Natural killer cell (primary cell): ENCODE measurements around the gene PSMD4. TPM values are rescaled to one million over a fixed set of nuclear protein-coding genes. Genes with fewer than 3 reads are reported as not detected.

ENCODE experiments used
- ATAC-seq, 3 donors: fragments of 150-1000 bp in 2 of 3; fragments of 200-7000 bp in 1 of 3; cut with Tn5 transposase; 1 replicate in 1 of 3; 2 replicates in 2 of 3; pipeline ENCODE4 v1.10.0; 2021; ENCODE audit warnings: mild to moderate bottlenecking in 2 of 3, moderate library complexity in 2 of 3
- DNase-seq, 2 donors: peaks; one replicate each; pipeline versions ENCODE4 v3.0.0 to v3.0.0-alpha.2; 2013 to 2021; ENCODE audit warnings: mixed read lengths in 1 of 2
- H3K27ac ChIP-seq: one replicate; pipeline ENCODE4 v1.5.1; 2013; ENCODE audit warnings: mild to moderate bottlenecking, low read length
- H3K27me3 ChIP-seq: one replicate; pipeline ENCODE4 v1.6.1; 2013; ENCODE audit warnings: low read length; ENCODE audit not compliant: control insufficient read depth, insufficient read depth
- H3K36me3 ChIP-seq: one replicate; pipeline ENCODE4 v1.6.1; 2013; ENCODE audit warnings: low read length; ENCODE audit not compliant: control insufficient read depth, insufficient read depth
- H3K4me1 ChIP-seq: one replicate; pipeline ENCODE4 v1.6.1; 2013; ENCODE audit warnings: low read length; ENCODE audit not compliant: control insufficient read depth, insufficient read depth
- H3K4me3 ChIP-seq: one replicate; pipeline ENCODE4 v1.5.1; 2013; ENCODE audit warnings: low read length
- H3K9me3 ChIP-seq: one replicate; pipeline ENCODE4 v1.6.1; 2013; ENCODE audit warnings: low read length; ENCODE audit not compliant: control insufficient read depth, insufficient read depth
- H3K27ac Mint-ChIP-seq, 2 donors: one replicate each; pipeline ENCODE4 v1.8.0; 2022; ENCODE audit warnings: mild to moderate bottlenecking in 2 of 2, mixed read lengths in 2 of 2, moderate library complexity in 1 of 2
- H3K27me3 Mint-ChIP-seq, 2 donors: one replicate each; pipeline ENCODE4 v1.8.0; 2022; ENCODE audit warnings: low read depth in 2 of 2, mixed read lengths in 2 of 2
- H3K36me3 Mint-ChIP-seq: one replicate; pipeline ENCODE4 v1.8.0; 2022; ENCODE audit warnings: mixed read lengths
- H3K4me1 Mint-ChIP-seq, 2 donors: one replicate each; pipeline ENCODE4 v1.8.0; 2022; ENCODE audit warnings: mixed read lengths in 2 of 2
- H3K4me3 Mint-ChIP-seq: one replicate; pipeline ENCODE4 v1.8.0; 2022; ENCODE audit warnings: mild to moderate bottlenecking, moderate library complexity, mixed read lengths
- H3K9me3 Mint-ChIP-seq, 2 donors: one replicate each; pipeline ENCODE4 v1.8.0; 2022; ENCODE audit warnings: mixed read lengths in 2 of 2
- WGBS: methylation state at CpG from one replicate; pipeline ENCODE4 v1.1.7; 2013; ENCODE audit warnings: missing lambda C conversion rate; ENCODE audit not compliant: insufficient coverage; 5-methylcytosine and 5-hydroxymethylcytosine counted together
- intact Hi-C: fragments of 100-400 bp; cut with micrococcal nuclease; formaldehyde crosslinking; loops from one replicate; pipeline ENCODE4 v1.14.2; 2022
- total RNA-seq, 4 donors: library from RNA; stranded (reverse); fragments of 120-200 nt in 1 of 4; gene quantifications; one replicate each; pipeline versions ENCODE4 v1.2.3 to v1.2.4, GENCODE V29; 2013 to 2022
- TF ChIP-seq, protein P1 (sequence below): fragments of 200-600 bp; IDR thresholded peaks from one replicate; pipeline ENCODE4 v1.8.0; 2022; ENCODE audit warnings: antibody characterized with exemption

PSMD4 gene
- total RNA-seq, 3 donors from 2014 or later (not counting 1 experiment from before 2014, with no cell fraction given) = 94.2 to 101 (median 99.3) TPM

- Mint-ChIP-seq H3K36me3 (no peaks in the 10 kb centered on the region), H3K4me3 (no peak overlapping the region), H3K4me1 (peaks cover 26 to 40% of the 10 kb centered on the region in 2 donors), H3K27ac (peak overlapping the region; percentile 21 to 27), H3K9me3 (no peaks in the 10 kb centered on the region), H3K27me3 (no peaks in the 10 kb centered on the region)
- Histone ChIP-seq H3K27ac (no peak overlapping the region), H3K36me3 (peaks cover 76% of the 10 kb centered on the region), H3K27me3 (no peaks in the 10 kb centered on the region), H3K4me1 (no peaks in the 10 kb centered on the region), H3K4me3 (no peak overlapping the region), H3K9me3 (no peaks in the 10 kb centered on the region)
- no peak for DNase-seq
- 88% methylated on average over 2 of the region's 3 CpGs for WGBS
- ATAC-seq = no peak
- TF ChIP-seq, protein P1, sequence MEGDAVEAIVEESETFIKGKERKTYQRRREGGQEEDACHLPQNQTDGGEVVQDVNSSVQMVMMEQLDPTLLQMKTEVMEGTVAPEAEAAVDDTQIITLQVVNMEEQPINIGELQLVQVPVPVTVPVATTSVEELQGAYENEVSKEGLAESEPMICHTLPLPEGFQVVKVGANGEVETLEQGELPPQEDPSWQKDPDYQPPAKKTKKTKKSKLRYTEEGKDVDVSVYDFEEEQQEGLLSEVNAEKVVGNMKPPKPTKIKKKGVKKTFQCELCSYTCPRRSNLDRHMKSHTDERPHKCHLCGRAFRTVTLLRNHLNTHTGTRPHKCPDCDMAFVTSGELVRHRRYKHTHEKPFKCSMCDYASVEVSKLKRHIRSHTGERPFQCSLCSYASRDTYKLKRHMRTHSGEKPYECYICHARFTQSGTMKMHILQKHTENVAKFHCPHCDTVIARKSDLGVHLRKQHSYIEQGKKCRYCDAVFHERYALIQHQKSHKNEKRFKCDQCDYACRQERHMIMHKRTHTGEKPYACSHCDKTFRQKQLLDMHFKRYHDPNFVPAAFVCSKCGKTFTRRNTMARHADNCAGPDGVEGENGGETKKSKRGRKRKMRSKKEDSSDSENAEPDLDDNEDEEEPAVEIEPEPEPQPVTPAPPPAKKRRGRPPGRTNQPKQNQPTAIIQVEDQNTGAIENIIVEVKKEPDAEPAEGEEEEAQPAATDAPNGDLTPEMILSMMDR = no peak
- intact Hi-C loops = no loop called here
Observed at GRCh38 chr1:151314137-151314875, 59.8 kb downstream of the PSMD4 start.

- H3K27me3 Mint-ChIP-seq = no peaks in the 10 kb centered on the region
- H3K27ac Mint-ChIP-seq = no peak overlapping the region
- Histone ChIP-seq H3K27ac (no peak overlapping the region), H3K9me3 (no peaks in the 10 kb centered on the region), H3K27me3 (no peaks in the 10 kb centered on the region), H3K36me3 (peaks cover 70% of the 10 kb centered on the region), H3K4me3 (no peak overlapping the region), H3K4me1 (no peaks in the 10 kb centered on the region)
- ATAC-seq = no peak
- H3K9me3 Mint-ChIP-seq = no peaks in the 10 kb centered on the region
- TF ChIP-seq, protein P1 = no peak
- no peak for DNase-seq
- WGBS = 96% methylated on average over 17 of the region's 17 CpGs
- no peak overlapping the region for H3K4me3 Mint-ChIP-seq
- peaks cover 30 to 42% of the 10 kb centered on the region in 2 donors for H3K4me1 Mint-ChIP-seq
- intact Hi-C loops = no loop called here
- no peaks in the 10 kb centered on the region for H3K36me3 Mint-ChIP-seq
Observed at GRCh38 chr1:151315565-151316235, 61.2 kb downstream of the PSMD4 start.

Other genes starting within 250 kb of the PSMD4 start
- 10 to 100 TPM; 14.0 to 15.6 (median 15.2) TPM for gene MINDY1, start 247.8 kb upstream of the PSMD4 start, total RNA-seq
- 10 to 100 TPM; 11.4 to 14.1 (median 13.5) TPM for gene PRUNE1, start 246.3 kb upstream of the PSMD4 start, total RNA-seq
- under 1 TPM; 0.28 to 0.39 (median 0.33) TPM for gene BNIPL, start 218.1 kb upstream of the PSMD4 start, total RNA-seq
- 1 to 10 TPM; 1.6 to 3.3 (median 1.9) TPM for gene C1orf56, start 207.0 kb upstream of the PSMD4 start, total RNA-seq
- gene CDC42SE1, start 195.1 kb upstream of the PSMD4 start, total RNA-seq = 100 to 1,000 TPM; 555 to 792 (median 752) TPM
- gene MLLT11, start 194.3 kb upstream of the PSMD4 start, total RNA-seq = 10 to 100 TPM; 11.2 to 18.6 (median 17.6) TPM
- gene GABPB2, start 184.0 kb upstream of the PSMD4 start, total RNA-seq = 10 to 100 TPM; 27.4 to 34.0 (median 30.6) TPM
- 1 to 10 TPM; 2.5 to 5.8 (median 3.0) TPM for gene SEMA6C, start 108.1 kb upstream of the PSMD4 start, total RNA-seq
- 10 to 100 TPM in 1 of 3 donors, 1 to 10 TPM in 2; 4.8 to 14.5 (median 5.7) TPM for gene TNFAIP8L2, start 98.1 kb upstream of the PSMD4 start, total RNA-seq
- 1 to 10 TPM; 1.0 to 1.7 (median 1.2) TPM for gene LYSMD1, start 88.8 kb upstream of the PSMD4 start, total RNA-seq
- gene SCNM1, start 88.6 kb upstream of the PSMD4 start, total RNA-seq = 10 to 100 TPM; 52.3 to 54.2 (median 52.9) TPM
- 1 to 10 TPM in 2 of 3 donors, not detected in 1; 2.6 to 3.8 TPM for gene TMOD4, start 78.8 kb upstream of the PSMD4 start, total RNA-seq
- 10 to 100 TPM; 26.2 to 45.1 (median 44.8) TPM for gene VPS72, start 64.5 kb upstream of the PSMD4 start, total RNA-seq
- 10 to 100 TPM; 42.0 to 65.2 (median 44.6) TPM for gene PIP5K1A, start 56.2 kb upstream of the PSMD4 start, total RNA-seq
- 10 to 100 TPM; 48.1 to 52.2 (median 48.6) TPM for gene ZNF687, start 27.6 kb downstream of the PSMD4 start, total RNA-seq
- gene PI4KB, start 72.7 kb downstream of the PSMD4 start, total RNA-seq = 10 to 100 TPM; 68.2 to 99.3 (median 95.0) TPM
- gene RFX5, start 92.5 kb downstream of the PSMD4 start, total RNA-seq = 100 to 1,000 TPM in 2 of 3 donors, 10 to 100 TPM in 1; 72.6 to 111 (median 110) TPM
- not detected for gene SELENBP1, start 118.0 kb downstream of the PSMD4 start, total RNA-seq
- 100 to 1,000 TPM; 291 to 313 (median 297) TPM for gene PSMB4, start 144.8 kb downstream of the PSMD4 start, total RNA-seq
- gene POGZ, start 204.8 kb downstream of the PSMD4 start, total RNA-seq = 100 to 1,000 TPM; 106 to 129 (median 121) TPM